Esophagus (tissue), 2 donors: ENCODE measurements around the gene CTSA. TPM values are rescaled to one million over a fixed set of nuclear protein-coding genes. Genes with fewer than 3 reads are reported as not detected.
"Not testable (repeated sequence)": the region's sequence is repeated elsewhere in the genome, so short reads cannot be mapped to it uniquely, and the experiment has no call there.

Source experiments
- H3K27ac ChIP-seq, 2 donors: one replicate each; pipeline ENCODE4 v1.5.1; 2013; ENCODE audit warnings: low read depth in 2 of 2, mild to moderate bottlenecking in 2 of 2, inconsistent platforms in 1 of 2, low read length in 1 of 2, moderate library complexity in 1 of 2
- H3K27me3 ChIP-seq, 2 donors: one replicate each; pipeline ENCODE4 v1.6.1; 2013; ENCODE audit warnings: low read length in 2 of 2, control low read depth in 1 of 2, mild to moderate bottlenecking in 1 of 2; ENCODE audit not compliant: insufficient read depth in 2 of 2, control insufficient read depth in 1 of 2
- H3K36me3 ChIP-seq, 2 donors: one replicate each; pipeline ENCODE4 v1.6.1; 2013; ENCODE audit warnings: low read length in 1 of 2; ENCODE audit not compliant: control insufficient read depth in 2 of 2, insufficient read depth in 2 of 2
- H3K4me1 ChIP-seq, 2 donors: one replicate each; pipeline ENCODE4 v1.6.1; 2013; ENCODE audit warnings: low read length in 1 of 2; ENCODE audit not compliant: control insufficient read depth in 2 of 2, insufficient read depth in 2 of 2
- H3K4me3 ChIP-seq, 2 donors: one replicate each; pipeline ENCODE4 v1.5.1; 2013; ENCODE audit warnings: low read length in 2 of 2, mild to moderate bottlenecking in 2 of 2, low read depth in 1 of 2, moderate library complexity in 1 of 2
- H3K9me3 ChIP-seq, 2 donors: one replicate each; pipeline ENCODE4 v1.6.1; 2013; ENCODE audit warnings: mild to moderate bottlenecking in 2 of 2, low read depth in 1 of 2, low read length in 1 of 2, moderate library complexity in 1 of 2; ENCODE audit not compliant: control insufficient read depth in 2 of 2, insufficient read depth in 1 of 2
- WGBS, 2 donors: extraction: QIAGEN DNeasy Blood & Tissue Kit; methylation state at CpG; one replicate each; pipeline ENCODE4 v1.1.7; 2013; 5-methylcytosine and 5-hydroxymethylcytosine counted together
- polyA plus RNA-seq, 2 donors: library from polyadenylated mRNA; stranded (reverse); fragments of 200-250 nt; gene quantifications; one replicate each; pipeline ENCODE4 v1.2.3, GENCODE V29; 2013
- donor health status: healthy with polysubstance abuse.
- donor health status: Bipolar disorder and iron deficiency.

Gene CTSA
- polyA plus RNA-seq, 2 donors: 43.6 to 55.0 TPM

- no peak overlapping the region for H3K4me3 ChIP-seq
- no peaks in the 10 kb centered on the region for H3K27me3 ChIP-seq
- 89 to 91% methylated on average over 7 of the region's 7 CpGs for WGBS, 2 donors
- H3K36me3 ChIP-seq: no peaks in the 10 kb centered on the region
- H3K27ac ChIP-seq: no peak overlapping the region
- H3K9me3 ChIP-seq: no peaks in the 10 kb centered on the region
- no peaks in the 10 kb centered on the region for H3K4me1 ChIP-seq
Measured at GRCh38 chr20:45863543-45864470, 27.3 kb upstream of the CTSA start.

- Histone ChIP-seq H3K27ac (no peak overlapping the region), H3K27me3 (no peaks in the 10 kb centered on the region), H3K9me3 (no peaks in the 10 kb centered on the region), H3K4me3 (no peak overlapping the region), H3K36me3 (no peaks in the 10 kb centered on the region), H3K4me1 (no peaks in the 10 kb centered on the region)
- 96 to 97% methylated on average over 5 of the region's 5 CpGs for WGBS, 2 donors
Measured at GRCh38 chr20:45866454-45866853, 24.7 kb upstream of the CTSA start.

- no peaks in the 10 kb centered on the region for H3K27me3 ChIP-seq
- no peaks in the 10 kb centered on the region for H3K9me3 ChIP-seq
- 76 to 87% methylated on average over 6 of the region's 6 CpGs for WGBS, 2 donors
- no peak overlapping the region for H3K4me3 ChIP-seq
- H3K36me3 ChIP-seq: no peaks in the 10 kb centered on the region
- no peak overlapping the region for H3K27ac ChIP-seq
- H3K4me1 ChIP-seq: no peaks in the 10 kb centered on the region
Measured at GRCh38 chr20:45867136-45867818, 23.9 kb upstream of the CTSA start.

- H3K4me1 ChIP-seq: peaks cover 0 to 5% of the 10 kb centered on the region in 2 donors
- H3K9me3 ChIP-seq: no peaks in the 10 kb centered on the region
Measured at GRCh38 chr20:45867819-45868176, 23.3 kb upstream of the CTSA start.

GRCh38 chr20:45872626-45873025 is 18.5 kb upstream of the CTSA start:
- WGBS, 2 donors: 81 to 85% methylated on average over 4 of the region's 4 CpGs
- Histone ChIP-seq H3K27ac (peak overlapping the region in 1 of 2 donors; percentile 71), H3K9me3 (no peaks in the 10 kb centered on the region)

More at GRCh38 chr20:45867819-45868176, 23.3 kb upstream of the CTSA start:
- H3K27ac ChIP-seq: no peak overlapping the region
- H3K27me3 ChIP-seq: no peaks in the 10 kb centered on the region
- no peak overlapping the region for H3K4me3 ChIP-seq
- H3K36me3 ChIP-seq: peaks cover 0 to 2% of the 10 kb centered on the region in 2 donors

GRCh38 chr20:45873409-45874103 is 17.6 kb upstream of the CTSA start:
- no peak overlapping the region for H3K4me3 ChIP-seq
- WGBS, 2 donors: 68 to 75% methylated on average over 1 of the region's 1 CpG
- no peaks in the 10 kb centered on the region for H3K9me3 ChIP-seq
- peak overlapping the region in 1 of 2 donors; percentile 45 for H3K27ac ChIP-seq
- peaks cover 0 to 10% of the 10 kb centered on the region in 2 donors for H3K36me3 ChIP-seq
- peaks cover 0 to 6% of the 10 kb centered on the region in 2 donors for H3K4me1 ChIP-seq
- H3K27me3 ChIP-seq: no peaks in the 10 kb centered on the region

More at GRCh38 chr20:45872626-45873025, 18.5 kb upstream of the CTSA start:
- Histone ChIP-seq H3K27me3 (no peaks in the 10 kb centered on the region), H3K4me1 (peaks cover 0 to 6% of the 10 kb centered on the region in 2 donors), H3K36me3 (peaks cover 0 to 5% of the 10 kb centered on the region in 2 donors), H3K4me3 (no peak overlapping the region)

GRCh38 chr20:45874104-45874481 is 17.0 kb upstream of the CTSA start:
- H3K4me1 ChIP-seq, H3K4me3 ChIP-seq, H3K9me3 ChIP-seq, H3K27me3 ChIP-seq, H3K27ac ChIP-seq: not testable (repeated sequence)
- 94 to 95% methylated on average over 10 of the region's 10 CpGs for WGBS, 2 donors
- H3K36me3 ChIP-seq: peaks cover 0 to 10% of the 10 kb centered on the region in 2 donors

GRCh38 chr20:45874576-45874975 is 16.6 kb upstream of the CTSA start:
- H3K27me3 ChIP-seq: no peaks in the 10 kb centered on the region
- peaks cover 0 to 10% of the 10 kb centered on the region in 2 donors for H3K36me3 ChIP-seq
- 69 to 78% methylated on average over 4 of the region's 4 CpGs for WGBS, 2 donors
- H3K27ac ChIP-seq: no peak overlapping the region
- no peaks in the 10 kb centered on the region for H3K9me3 ChIP-seq
- no peak overlapping the region for H3K4me3 ChIP-seq
- H3K4me1 ChIP-seq: peaks cover 0 to 6% of the 10 kb centered on the region in 2 donors

- H3K4me1 ChIP-seq: no peaks in the 10 kb centered on the region
- 87 to 89% methylated on average over 13 of the region's 13 CpGs for WGBS, 2 donors
- H3K27me3 ChIP-seq: no peaks in the 10 kb centered on the region
- H3K9me3 ChIP-seq: no peaks in the 10 kb centered on the region
- H3K36me3 ChIP-seq: peaks cover 6 to 15% of the 10 kb centered on the region in 2 donors
- H3K4me3 ChIP-seq: no peak overlapping the region
- no peak overlapping the region for H3K27ac ChIP-seq
Measured at GRCh38 chr20:45878076-45878761, 12.9 kb upstream of the CTSA start.
